ENCODE data around the gene PPP1R12A. TPM values are rescaled to one million over a fixed set of nuclear protein-coding genes. Genes with fewer than 3 reads are reported as not detected.

PPP1R12A gene
- polyA plus RNA-seq, 1 experiment: 52.4 TPM

DNA sequence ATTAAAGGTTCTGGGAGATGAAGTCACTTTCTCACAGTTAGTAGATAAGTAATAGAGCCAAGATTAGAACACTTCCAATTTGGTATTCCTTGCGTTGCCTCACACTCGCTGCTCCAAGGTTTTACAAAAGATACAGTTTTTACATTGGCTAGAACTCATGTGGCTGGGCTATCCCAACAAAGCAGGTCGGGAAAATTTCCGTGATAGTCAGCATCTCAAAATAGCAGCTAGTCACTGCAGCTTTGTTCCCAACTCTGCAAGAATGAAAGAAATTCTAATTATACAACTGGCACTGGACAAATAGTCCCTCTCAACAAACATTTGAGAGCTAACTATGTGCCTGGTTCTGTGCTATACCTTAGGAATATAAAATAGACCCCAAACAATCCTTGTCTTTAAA, 24.6 kb upstream of the PPP1R12A start:
- Histone ChIP-seq H3K36me3 (ENCODE audit: control insufficient read depth, insufficient read depth, low read length) (no peaks in the 10 kb centered on the region), H3K4me3 (ENCODE audit: low read depth, low read length) (no peak overlapping the region), H3K27me3 (ENCODE audit: control insufficient read depth, insufficient read depth, low read length) (no peaks in the 10 kb centered on the region)
- no peak for DNase-seq (ENCODE audit: low read depth)
- POLR2A ChIA-PET: no interaction called here
- TF ChIP-seq CTCF (IDR thresholded peaks at IDR 0.05; ENCODE audit: insufficient read depth, low read depth, low read length): no peak
- CTCF ChIA-PET: no interaction called here

DNA sequence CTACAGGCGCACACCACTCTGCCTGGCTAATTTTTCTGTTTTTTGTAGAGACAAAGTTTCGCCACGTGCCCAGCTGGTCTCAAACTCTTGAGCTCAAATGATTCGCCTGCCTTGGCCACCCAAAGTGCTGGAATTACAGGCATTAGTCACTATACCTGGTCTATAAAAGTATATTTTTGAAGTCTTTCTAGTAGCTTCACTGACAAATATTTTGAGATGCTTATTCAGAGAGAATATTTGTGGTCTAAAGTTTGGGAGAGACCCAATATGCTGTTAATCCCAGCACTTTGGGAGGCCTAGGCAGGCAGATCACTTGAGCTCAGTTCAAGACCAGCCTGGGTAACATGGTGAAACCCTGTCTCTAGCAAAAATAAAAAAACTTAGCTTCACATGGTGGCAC, 22.0 kb upstream of the PPP1R12A start:
- CTCF ChIA-PET: interaction anchor here (1.4 kb wide), 1 partner anchor 10 kb away, joined by 3 read pairs; no protein-coding TSS in a partner anchor
- Histone ChIP-seq H3K27me3 (ENCODE audit: control insufficient read depth, insufficient read depth, low read length) (no peaks in the 10 kb centered on the region), H3K4me3 (ENCODE audit: low read depth, low read length) (no peak overlapping the region), H3K36me3 (ENCODE audit: control insufficient read depth, insufficient read depth, low read length) (no peaks in the 10 kb centered on the region)
- no peak for DNase-seq (ENCODE audit: low read depth)
- no peak for TF ChIP-seq CTCF (IDR thresholded peaks at IDR 0.05; ENCODE audit: insufficient read depth, low read depth, low read length)
- POLR2A ChIA-PET: no interaction called here

DNA sequence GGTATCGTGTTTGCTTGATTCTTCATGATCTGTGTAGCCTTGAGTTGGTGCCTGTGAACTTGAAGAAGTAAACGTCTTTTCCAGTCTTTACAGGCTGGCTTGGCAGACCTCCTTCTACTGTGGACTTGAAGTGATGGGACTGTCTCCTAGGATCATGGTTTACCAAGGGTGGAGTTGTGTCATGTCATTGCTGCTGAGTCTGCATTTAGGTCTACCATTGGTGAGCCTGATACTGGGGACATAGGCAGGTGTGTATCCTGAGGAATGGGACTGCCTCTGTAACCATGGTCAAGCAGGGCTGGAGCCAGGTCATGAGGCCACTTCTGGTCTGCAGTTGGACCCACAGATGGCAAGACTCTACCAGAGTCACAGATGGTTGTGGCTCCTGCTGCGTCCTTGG, 20.7 kb upstream of the PPP1R12A start:
- Histone ChIP-seq H3K36me3 (ENCODE audit: control insufficient read depth, insufficient read depth, low read length) (no peaks in the 10 kb centered on the region), H3K4me3 (ENCODE audit: low read depth, low read length) (no peak overlapping the region), H3K27me3 (ENCODE audit: control insufficient read depth, insufficient read depth, low read length) (no peaks in the 10 kb centered on the region)
- no peak for TF ChIP-seq CTCF (IDR thresholded peaks at IDR 0.05; ENCODE audit: insufficient read depth, low read depth, low read length)
- POLR2A ChIA-PET: no interaction called here
- CTCF ChIA-PET: no interaction called here
- DNase-seq (ENCODE audit: low read depth): no peak

GRCh38 chr12:79954037-79954610, 19.2 kb upstream of the PPP1R12A start:
- CTCF ChIA-PET: no interaction called here

GRCh38 chr12:79949098-79949497, 14.2 kb upstream of the PPP1R12A start:
- no peak for TF ChIP-seq CTCF (IDR thresholded peaks at IDR 0.05; ENCODE audit: insufficient read depth, low read depth, low read length)
- no peak for DNase-seq (ENCODE audit: low read depth)
- no peaks in the 10 kb centered on the region for H3K27me3 ChIP-seq (ENCODE audit: control insufficient read depth, insufficient read depth, low read length)
- H3K36me3 ChIP-seq (ENCODE audit: control insufficient read depth, insufficient read depth, low read length): no peaks in the 10 kb centered on the region
- ChIA-PET POLR2A (no interaction called here), CTCF (no interaction called here)
- H3K4me3 ChIP-seq (ENCODE audit: low read depth, low read length): no peak overlapping the region

More at GRCh38 chr12:79954037-79954610, 19.2 kb upstream of the PPP1R12A start:
- Histone ChIP-seq H3K36me3 (ENCODE audit: control insufficient read depth, insufficient read depth, low read length) (no peaks in the 10 kb centered on the region), H3K4me3 (ENCODE audit: low read depth, low read length) (no peak overlapping the region), H3K27me3 (ENCODE audit: control insufficient read depth, insufficient read depth, low read length) (no peaks in the 10 kb centered on the region)
- TF ChIP-seq CTCF (IDR thresholded peaks at IDR 0.05; ENCODE audit: insufficient read depth, low read depth, low read length): no peak
- POLR2A ChIA-PET: no interaction called here
- no peak for DNase-seq (ENCODE audit: low read depth)
